GM12872 (cell line): ENCODE results near the gene MSI2.

Experiments
- CTCF ChIP-seq: IDR thresholded peaks from 3 replicates; pipeline ENCODE4 v1.5.1; 2011; ENCODE audit warnings: low read depth, mild to moderate bottlenecking, low read length, moderate library complexity; ENCODE audit not compliant: insufficient read depth

Gene MSI2

GRCh38 chr17:57518587-57519581 lies 262.6 kb downstream of the MSI2 start:
- no peak for TF ChIP-seq CTCF

- no peak for TF ChIP-seq CTCF
Observed at GRCh38 chr17:57519800-57520199, 263.5 kb downstream of the MSI2 start.

GRCh38 chr17:57521606-57522005 lies 265.3 kb downstream of the MSI2 start:
- TF ChIP-seq CTCF = no peak

GRCh38 chr17:57522042-57523005 lies 266.0 kb downstream of the MSI2 start:
- TF ChIP-seq CTCF = no peak

- TF ChIP-seq CTCF = no peak
Observed at GRCh38 chr17:57523926-57524632, 267.8 kb downstream of the MSI2 start.

DNA sequence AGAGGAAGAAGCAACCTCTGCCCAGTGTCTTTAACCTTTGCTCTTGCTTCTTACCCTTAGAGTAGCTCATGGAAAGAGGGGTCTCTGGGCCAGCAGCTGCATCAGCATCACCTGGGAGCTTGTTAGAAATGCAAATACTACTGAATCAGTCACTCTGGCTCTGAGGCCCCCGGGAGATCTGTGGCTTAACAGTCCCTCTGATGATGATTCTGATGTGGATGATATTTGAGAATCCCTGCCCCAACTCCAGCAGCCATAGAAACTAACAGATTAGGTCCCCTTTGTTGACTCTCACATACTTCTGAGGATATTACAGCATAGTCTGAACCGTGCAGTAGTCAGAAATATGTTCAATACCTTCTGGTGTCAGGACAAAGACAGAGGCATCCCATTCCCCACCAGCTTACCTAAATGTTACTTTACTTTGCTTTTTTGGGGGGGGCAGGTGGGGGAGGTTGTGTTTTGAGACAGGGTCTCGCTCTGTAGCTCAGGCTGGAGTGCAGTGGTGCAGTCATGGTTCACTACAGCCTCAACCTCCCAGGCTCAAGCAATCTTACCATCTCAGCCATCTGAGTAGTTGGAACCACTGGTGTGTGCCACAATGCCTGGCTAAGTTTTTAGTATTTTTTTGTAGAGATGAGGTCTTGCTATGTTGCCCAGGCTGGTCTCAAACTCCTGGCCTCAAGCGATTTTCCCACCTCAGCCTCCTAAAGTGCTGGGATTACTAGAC lies 268.7 kb downstream of the MSI2 start:
- no peak for TF ChIP-seq CTCF
